ENCODE results near the gene RYR3. TPM values are rescaled to one million over a fixed set of nuclear protein-coding genes. Genes with fewer than 3 reads are reported as not detected.

Gene RYR3
- total RNA-seq, 6 experiments from 2014 or later = not detected

- no peak overlapping the region for H3K27ac Mint-ChIP-seq
- H3K36me3 Mint-ChIP-seq (ENCODE audit: low read depth) = no peaks in the 10 kb centered on the region
- H3K27me3 Mint-ChIP-seq (ENCODE audit: insufficient read depth) = peaks cover 19% of the 10 kb centered on the region
- H3K4me3 Mint-ChIP-seq = no peak overlapping the region
- TF ChIP-seq CTCF (IDR thresholded peaks at IDR 0.05) = no peak
- DNase-seq = no peak
- H3K4me1 Mint-ChIP-seq (ENCODE audit: low read depth) = no peaks in the 10 kb centered on the region
- H3K9me3 Mint-ChIP-seq = no peaks in the 10 kb centered on the region
Observed at GRCh38 chr15:33371159-33371558, 60.4 kb downstream of the RYR3 start.

- Mint-ChIP-seq H3K9me3 (no peaks in the 10 kb centered on the region), H3K36me3 (ENCODE audit: low read depth) (no peaks in the 10 kb centered on the region), H3K4me3 (no peak overlapping the region), H3K27me3 (ENCODE audit: insufficient read depth) (peaks cover 10% of the 10 kb centered on the region; the same call in 1 of the 2 replicates), H3K27ac (no peak overlapping the region), H3K4me1 (ENCODE audit: low read depth) (no peaks in the 10 kb centered on the region)
- TF ChIP-seq CTCF (IDR thresholded peaks at IDR 0.05) = no peak
- no peak for DNase-seq
Observed at GRCh38 chr15:33374226-33374914, 63.6 kb downstream of the RYR3 start.

GRCh38 chr15:33375236-33375635 lies 64.5 kb downstream of the RYR3 start:
- Mint-ChIP-seq H3K27me3 (ENCODE audit: insufficient read depth) (peaks cover 8% of the 10 kb centered on the region; the same call in 1 of the 2 replicates), H3K4me1 (ENCODE audit: low read depth) (no peaks in the 10 kb centered on the region), H3K9me3 (no peaks in the 10 kb centered on the region), H3K36me3 (ENCODE audit: low read depth) (no peaks in the 10 kb centered on the region), H3K4me3 (no peak overlapping the region), H3K27ac (no peak overlapping the region)
- DNase-seq = no peak
- TF ChIP-seq CTCF (IDR thresholded peaks at IDR 0.05) = no peak

GRCh38 chr15:33377204-33377603 lies 66.4 kb downstream of the RYR3 start:
- Mint-ChIP-seq H3K9me3 (no peaks in the 10 kb centered on the region), H3K4me3 (no peak overlapping the region), H3K4me1 (ENCODE audit: low read depth) (no peaks in the 10 kb centered on the region), H3K27ac (no peak overlapping the region), H3K27me3 (ENCODE audit: insufficient read depth) (peaks cover 15% of the 10 kb centered on the region), H3K36me3 (ENCODE audit: low read depth) (no peaks in the 10 kb centered on the region)
- no peak for DNase-seq
- no peak for TF ChIP-seq CTCF (IDR thresholded peaks at IDR 0.05)

- Mint-ChIP-seq H3K36me3 (ENCODE audit: low read depth) (no peaks in the 10 kb centered on the region), H3K27me3 (ENCODE audit: insufficient read depth) (peaks cover 15% of the 10 kb centered on the region), H3K9me3 (no peaks in the 10 kb centered on the region), H3K4me1 (ENCODE audit: low read depth) (no peaks in the 10 kb centered on the region), H3K27ac (no peak overlapping the region), H3K4me3 (no peak overlapping the region)
- DNase-seq = no peak
- TF ChIP-seq CTCF (IDR thresholded peaks at IDR 0.05) = no peak
Observed at GRCh38 chr15:33378866-33379480, 68.2 kb downstream of the RYR3 start.
